Astrocyte (in vitro differentiated cells and primary cell): ENCODE data around the gene CLGN. TPM values are rescaled to one million over a fixed set of nuclear protein-coding genes. Genes with fewer than 3 reads are reported as not detected.

ENCODE experiments used
- DNase-seq: peaks from one replicate; pipeline ENCODE4 v3.0.0-alpha.2; 2010; ENCODE audit warnings: low read depth
- FAIRE-seq: peaks from 2 replicates; lab custom pipeline; 2011; peaks lifted over from hg19 to GRCh38; lab: Jason Lieb, UNC
- H2AFZ ChIP-seq: 2 replicates; pipeline ENCODE4 v1.6.0; 2012; ENCODE audit warnings: low read depth, low read length, inconsistent platforms
- H3K27ac ChIP-seq: 2 replicates; pipeline ENCODE4 v1.5.1; 2011; ENCODE audit warnings: low read depth, low read length, inconsistent platforms
- H3K27me3 ChIP-seq: 2 replicates; pipeline ENCODE4 v1.6.0; 2011; ENCODE audit warnings: low read length, inconsistent platforms; ENCODE audit not compliant: insufficient read depth
- H3K36me3 ChIP-seq: 2 replicates; pipeline ENCODE4 v1.5.1; 2011; ENCODE audit warnings: low read length, inconsistent platforms; ENCODE audit not compliant: insufficient read depth
- H3K4me1 ChIP-seq: 2 replicates; pipeline ENCODE4 v1.5.1; 2011; ENCODE audit warnings: low read length, inconsistent platforms; ENCODE audit not compliant: insufficient read depth
- H3K4me2 ChIP-seq: 2 replicates; pipeline ENCODE4 v1.6.0; 2012; ENCODE audit warnings: low read length, inconsistent platforms
- H3K4me3 ChIP-seq: 2 replicates; pipeline ENCODE4 v1.5.1; 2011; ENCODE audit warnings: low read depth, mild to moderate bottlenecking, low read length, inconsistent platforms; ENCODE audit not compliant: insufficient read depth
- H3K79me2 ChIP-seq: 2 replicates; pipeline ENCODE4 v1.6.0; 2012; ENCODE audit warnings: mild to moderate bottlenecking, low read length, inconsistent platforms; ENCODE audit not compliant: insufficient read depth
- H3K9ac ChIP-seq: 2 replicates; pipeline ENCODE4 v1.6.0; 2012; ENCODE audit warnings: mild to moderate bottlenecking, low read length, inconsistent platforms
- H3K9me3 ChIP-seq: 2 replicates; pipeline ENCODE4 v1.5.1; 2012; ENCODE audit warnings: low read depth, mild to moderate bottlenecking, low read length, inconsistent platforms; ENCODE audit not compliant: insufficient read depth
- H4K20me1 ChIP-seq: 2 replicates; pipeline ENCODE4 v1.6.0; 2012; ENCODE audit warnings: low read length, inconsistent platforms; ENCODE audit not compliant: insufficient read depth
- H3K27ac Mint-ChIP-seq: one replicate; pipeline ENCODE4 v1.8.0; 2021; ENCODE audit warnings: mild to moderate bottlenecking, mixed read lengths; ENCODE audit not compliant: unreplicated experiment
- H3K27me3 Mint-ChIP-seq: one replicate; pipeline ENCODE4 v1.8.0; 2021; ENCODE audit warnings: low read depth, mixed read lengths; ENCODE audit not compliant: unreplicated experiment
- H3K36me3 Mint-ChIP-seq: one replicate; pipeline ENCODE4 v1.8.0; 2021; ENCODE audit warnings: low read depth, mixed read lengths; ENCODE audit not compliant: unreplicated experiment
- H3K4me1 Mint-ChIP-seq: one replicate; pipeline ENCODE4 v1.8.0; 2021; ENCODE audit warnings: low read depth, mixed read lengths; ENCODE audit not compliant: unreplicated experiment
- H3K4me3 Mint-ChIP-seq: one replicate; pipeline ENCODE4 v1.8.0; 2021; ENCODE audit warnings: mild to moderate bottlenecking, moderate library complexity, mixed read lengths; ENCODE audit not compliant: unreplicated experiment
- H3K9me3 Mint-ChIP-seq: one replicate; pipeline ENCODE4 v1.8.0; 2021; ENCODE audit warnings: mild to moderate bottlenecking, mixed read lengths; ENCODE audit not compliant: unreplicated experiment
- EZH2 ChIP-seq: IDR thresholded peaks from 2 replicates; pipeline ENCODE4 v1.6.1; 2012; ENCODE audit warnings: mild to moderate bottlenecking, low read length, inconsistent platforms; ENCODE audit not compliant: insufficient read depth
- total RNA-seq: library from RNA; stranded (reverse); gene quantifications from 2 replicates; pipeline ENCODE4 v1.2.1, GENCODE V29; 2021
- TF ChIP-seq, protein P1 (sequence below): IDR thresholded peaks from 2 replicates; pipeline ENCODE4 v1.5.1; 2011; ENCODE audit warnings: low read depth, mild to moderate bottlenecking, inconsistent platforms, low read length, moderate library complexity; ENCODE audit not compliant: insufficient read depth

CLGN gene
- total RNA-seq, 1 donor from 2014 or later: 1.6 TPM

DNA sequence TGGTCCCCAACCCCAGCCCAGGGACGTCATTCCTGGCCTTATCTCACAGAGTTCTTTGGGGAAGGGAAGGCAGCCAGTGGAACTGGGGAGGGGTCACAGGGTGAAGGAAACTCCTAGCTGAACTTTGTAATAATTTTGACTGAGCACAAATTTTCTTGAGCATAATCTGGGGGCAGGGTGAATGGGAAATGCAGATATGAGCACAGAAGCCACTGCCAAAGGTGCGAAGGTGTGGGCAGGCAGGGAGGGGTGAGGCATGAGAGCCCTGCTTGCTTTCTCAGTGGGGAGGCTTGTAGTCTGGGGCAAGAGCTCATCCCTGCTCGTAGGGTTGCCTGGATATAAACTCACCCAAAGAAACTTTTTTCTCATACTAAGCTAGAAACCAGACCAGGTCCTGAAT lies 35.7 kb upstream of the CLGN start:
- Mint-ChIP-seq H3K27me3 (no peaks in the 10 kb centered on the region), H3K27ac (no peak overlapping the region), H3K4me1 (no peaks in the 10 kb centered on the region), H3K4me3 (no peak overlapping the region), H3K9me3 (no peaks in the 10 kb centered on the region), H3K36me3 (no peaks in the 10 kb centered on the region)
- Histone ChIP-seq H2AFZ (no peak overlapping the region), H3K4me2 (no peak overlapping the region), H3K27ac (no peak overlapping the region), H3K36me3 (no peaks in the 10 kb centered on the region), H3K4me3 (no peak overlapping the region), H3K9me3 (no peaks in the 10 kb centered on the region), H3K27me3 (peaks cover 2% of the 10 kb centered on the region), H3K9ac (no peak overlapping the region), H4K20me1 (no peaks in the 10 kb centered on the region), H3K79me2 (no peaks in the 10 kb centered on the region), H3K4me1 (no peaks in the 10 kb centered on the region)
- no peak for DNase-seq
- no peak for FAIRE-seq
- no peak for TF ChIP-seq EZH2
- TF ChIP-seq, protein P1, sequence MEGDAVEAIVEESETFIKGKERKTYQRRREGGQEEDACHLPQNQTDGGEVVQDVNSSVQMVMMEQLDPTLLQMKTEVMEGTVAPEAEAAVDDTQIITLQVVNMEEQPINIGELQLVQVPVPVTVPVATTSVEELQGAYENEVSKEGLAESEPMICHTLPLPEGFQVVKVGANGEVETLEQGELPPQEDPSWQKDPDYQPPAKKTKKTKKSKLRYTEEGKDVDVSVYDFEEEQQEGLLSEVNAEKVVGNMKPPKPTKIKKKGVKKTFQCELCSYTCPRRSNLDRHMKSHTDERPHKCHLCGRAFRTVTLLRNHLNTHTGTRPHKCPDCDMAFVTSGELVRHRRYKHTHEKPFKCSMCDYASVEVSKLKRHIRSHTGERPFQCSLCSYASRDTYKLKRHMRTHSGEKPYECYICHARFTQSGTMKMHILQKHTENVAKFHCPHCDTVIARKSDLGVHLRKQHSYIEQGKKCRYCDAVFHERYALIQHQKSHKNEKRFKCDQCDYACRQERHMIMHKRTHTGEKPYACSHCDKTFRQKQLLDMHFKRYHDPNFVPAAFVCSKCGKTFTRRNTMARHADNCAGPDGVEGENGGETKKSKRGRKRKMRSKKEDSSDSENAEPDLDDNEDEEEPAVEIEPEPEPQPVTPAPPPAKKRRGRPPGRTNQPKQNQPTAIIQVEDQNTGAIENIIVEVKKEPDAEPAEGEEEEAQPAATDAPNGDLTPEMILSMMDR: no peak

DNA sequence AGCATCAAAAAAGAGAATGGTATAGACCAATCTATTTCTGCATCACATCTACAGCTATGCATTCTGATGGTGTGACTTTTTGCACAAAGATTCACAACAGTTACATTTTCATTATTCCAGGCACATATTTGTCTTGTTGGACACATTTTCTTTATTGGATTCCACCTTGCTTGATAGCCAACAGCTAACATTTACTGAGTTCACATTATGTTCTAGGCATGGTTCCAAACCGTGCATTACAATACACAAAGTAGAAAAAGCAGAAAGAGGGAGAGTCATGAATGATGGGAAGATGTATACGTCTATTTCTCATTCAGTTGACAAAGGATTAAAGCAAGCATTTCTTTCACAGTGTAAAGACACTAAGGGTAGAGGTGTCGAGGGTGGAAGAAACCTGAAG lies 22.9 kb upstream of the CLGN start:
- H3K4me1 ChIP-seq: no peaks in the 10 kb centered on the region
- H3K4me2 ChIP-seq: no peak overlapping the region
- H3K4me3 ChIP-seq: no peak overlapping the region
- no peak for DNase-seq
- no peak overlapping the region for H3K27ac Mint-ChIP-seq
- H3K36me3 Mint-ChIP-seq: no peaks in the 10 kb centered on the region
- no peak overlapping the region for H3K4me3 Mint-ChIP-seq
- H3K9me3 ChIP-seq: no peaks in the 10 kb centered on the region
- no peaks in the 10 kb centered on the region for H3K27me3 Mint-ChIP-seq
- no peak overlapping the region for H3K27ac ChIP-seq
- no peaks in the 10 kb centered on the region for H3K27me3 ChIP-seq
- no peaks in the 10 kb centered on the region for H3K4me1 Mint-ChIP-seq
- FAIRE-seq: no peak
- H4K20me1 ChIP-seq: no peaks in the 10 kb centered on the region
- no peaks in the 10 kb centered on the region for H3K79me2 ChIP-seq
- H3K36me3 ChIP-seq: no peaks in the 10 kb centered on the region
- H2AFZ ChIP-seq: no peak overlapping the region
- TF ChIP-seq, protein P1: no peak
- TF ChIP-seq EZH2: no peak
- no peak overlapping the region for H3K9ac ChIP-seq
- peaks cover 2% of the 10 kb centered on the region for H3K9me3 Mint-ChIP-seq

DNA sequence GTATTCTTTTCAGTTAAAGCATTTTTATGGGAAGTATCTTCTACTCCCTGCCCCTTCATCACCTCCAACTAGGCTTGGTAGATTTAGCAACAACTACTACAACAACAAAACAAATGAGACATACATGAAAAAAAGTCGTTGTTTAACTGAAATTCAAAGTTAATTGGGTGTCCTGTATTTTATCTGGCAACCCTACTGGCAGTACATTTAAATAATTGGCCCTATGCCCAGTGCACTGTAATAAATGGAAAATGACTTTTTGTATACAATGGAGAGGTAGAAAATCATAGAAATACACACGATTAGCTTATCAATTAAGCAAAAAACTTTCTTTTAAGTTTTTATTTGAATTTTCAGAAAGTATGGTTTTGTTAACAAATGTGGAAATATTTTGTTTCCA lies 21.4 kb upstream of the CLGN start:
- Mint-ChIP-seq H3K9me3 (peaks cover 4% of the 10 kb centered on the region), H3K36me3 (no peaks in the 10 kb centered on the region), H3K27me3 (no peaks in the 10 kb centered on the region), H3K27ac (no peak overlapping the region), H3K4me1 (no peaks in the 10 kb centered on the region), H3K4me3 (no peak overlapping the region)
- Histone ChIP-seq H4K20me1 (no peaks in the 10 kb centered on the region), H3K9me3 (no peaks in the 10 kb centered on the region), H3K4me1 (no peaks in the 10 kb centered on the region), H3K27me3 (no peaks in the 10 kb centered on the region), H3K9ac (no peak overlapping the region), H3K27ac (no peak overlapping the region), H3K4me2 (no peak overlapping the region), H3K4me3 (no peak overlapping the region), H3K36me3 (no peaks in the 10 kb centered on the region), H2AFZ (no peak overlapping the region), H3K79me2 (no peaks in the 10 kb centered on the region)
- FAIRE-seq: no peak
- no peak for TF ChIP-seq EZH2
- TF ChIP-seq, protein P1: no peak
- peak; percentile 8 for DNase-seq
